Testis (tissue), 3 donors: ENCODE measurements around the gene UBAP2. TPM values are rescaled to one million over a fixed set of nuclear protein-coding genes. Genes with fewer than 3 reads are reported as not detected.

Experiments
- DNase-seq: peaks from one replicate; pipeline ENCODE4 v3.0.0-alpha.2; 2019
- H3K27ac ChIP-seq, 2 donors: fragments of 200-600 bp; sonication (generic); one replicate each; pipeline ENCODE4 v1.5.1; 2019
- H3K27me3 ChIP-seq: fragments of 200-600 bp; sonication (generic); one replicate; pipeline ENCODE4 v1.5.1; 2019
- H3K36me3 ChIP-seq: fragments of 200-600 bp; sonication (generic); one replicate; pipeline ENCODE4 v1.5.1; 2017; ENCODE audit warnings: low read depth; ENCODE audit errors: missing control alignments
- H3K4me1 ChIP-seq: fragments of 200-600 bp; sonication (generic); one replicate; pipeline ENCODE4 v1.5.1; 2019
- H3K4me3 ChIP-seq, 2 donors: fragments of 200-600 bp; sonication (generic); one replicate each; pipeline ENCODE4 v1.5.1; 2017 to 2019
- H3K9me3 ChIP-seq: fragments of 200-600 bp; sonication (generic); one replicate; pipeline ENCODE4 v1.5.1; 2017
- CTCF ChIP-seq, 3 experiments: fragments of 450-650 bp in 2 of 3; fragments of 200-600 bp in 1 of 3; sonication (generic) in 1 of 3; IDR thresholded peaks; one replicate each; pipeline ENCODE4 v1.5.1; 2016 to 2019; ENCODE audit warnings: antibody characterized with exemption in 3 of 3, mild to moderate bottlenecking in 2 of 3, moderate library complexity in 1 of 3
- POLR2A ChIP-seq: fragments of 450-650 bp; IDR thresholded peaks from one replicate; pipeline ENCODE4 v1.6.1; 2017; ENCODE audit warnings: antibody characterized with exemption, mild to moderate bottlenecking, moderate library complexity
- WGBS, 2 donors: methylation state at CpG; one replicate each; pipeline ENCODE4 v1.1.5; 2018; 5-methylcytosine and 5-hydroxymethylcytosine counted together
- intact Hi-C: fragments of 100-400 bp; cut with DNase I; formaldehyde crosslinking; loops from one replicate; pipeline ENCODE4 v1.15.1; 2023; ENCODE audit warnings: low total_unique reads
- polyA plus RNA-seq: library from polyadenylated mRNA; stranded (reverse); fragments of 350-450 nt; fragmentation: Illumina TruSeq; extraction: RNeasy Lipid Tissue Mini Kit (QIAGEN cat#74804); gene quantifications from one replicate; pipeline ENCODE4 v1.2.3, GENCODE V29; 2014; ENCODE audit warnings: low read depth, low replicate concordance; ENCODE audit not compliant: insufficient read depth
- total RNA-seq, 2 donors: library from RNA; depleted of rRNA; stranded (reverse); fragments of >200 nt; gene quantifications; one replicate each; pipeline ENCODE4 v1.2.3, GENCODE V29; 2016

UBAP2 gene
- total and polyA plus RNA-seq, 3 donors from 2014 or later, result 72.1 to 94.2 (median 78.5) TPM

- H3K9me3 ChIP-seq, result no peaks in the 10 kb centered on the region
- H3K4me3 ChIP-seq, result no peak overlapping the region
- H3K4me1 ChIP-seq, result no peaks in the 10 kb centered on the region
- H3K36me3 ChIP-seq, result no peaks in the 10 kb centered on the region
- H3K27me3 ChIP-seq, result no peaks in the 10 kb centered on the region
- no peak for DNase-seq
- 79 to 82% methylated on average over 1 of the region's 1 CpG for WGBS, 2 donors
- no peak overlapping the region for H3K27ac ChIP-seq
- intact Hi-C loops, result no loop called here
- TF ChIP-seq CTCF (IDR thresholded peaks at IDR 0.05), result no peak
These were observed 135.1 kb downstream of the UBAP2 start for GRCh38 chr9:33913541-33913940.

- Histone ChIP-seq H3K9me3 (no peaks in the 10 kb centered on the region), H3K27ac (no peak overlapping the region), H3K4me3 (no peak overlapping the region), H3K36me3 (no peaks in the 10 kb centered on the region), H3K4me1 (peaks cover 10% of the 10 kb centered on the region), H3K27me3 (no peaks in the 10 kb centered on the region)
- TF ChIP-seq POLR2A (no peak), CTCF (IDR thresholded peaks at IDR 0.05) (no peak)
- 96 to 98% methylated on average over 4 of the region's 4 CpGs for WGBS, 2 donors
- intact Hi-C loops, result no loop called here
- no peak for DNase-seq
These were observed 139.9 kb downstream of the UBAP2 start for GRCh38 chr9:33908749-33909148.

GRCh38 chr9:33908114-33908513 lies 140.6 kb downstream of the UBAP2 start:
- H3K9me3 ChIP-seq, result no peaks in the 10 kb centered on the region
- peaks cover 10% of the 10 kb centered on the region for H3K4me1 ChIP-seq
- TF ChIP-seq POLR2A (no peak), CTCF (IDR thresholded peaks at IDR 0.05) (no peak)
- no peak for DNase-seq
- no peaks in the 10 kb centered on the region for H3K36me3 ChIP-seq
- no peak overlapping the region for H3K27ac ChIP-seq
- no peaks in the 10 kb centered on the region for H3K27me3 ChIP-seq
- 98 to 100% methylated on average over 3 of the region's 3 CpGs for WGBS, 2 donors
- intact Hi-C loops, result no loop called here
- no peak overlapping the region for H3K4me3 ChIP-seq

- Histone ChIP-seq H3K36me3 (no peaks in the 10 kb centered on the region), H3K27ac (no peak overlapping the region), H3K27me3 (no peaks in the 10 kb centered on the region), H3K9me3 (no peaks in the 10 kb centered on the region), H3K4me1 (peaks cover 10% of the 10 kb centered on the region), H3K4me3 (no peak overlapping the region)
- intact Hi-C loops, result no loop called here
- TF ChIP-seq POLR2A (no peak), CTCF (IDR thresholded peaks at IDR 0.05) (no peak)
- WGBS, 2 donors, result 48 to 57% methylated on average over 4 of the region's 4 CpGs
- no peak for DNase-seq
These were observed 141.3 kb downstream of the UBAP2 start for GRCh38 chr9:33907347-33907746.

GRCh38 chr9:33906769-33907168 lies 141.9 kb downstream of the UBAP2 start:
- Histone ChIP-seq H3K36me3 (no peaks in the 10 kb centered on the region), H3K27ac (no peak overlapping the region), H3K9me3 (no peaks in the 10 kb centered on the region), H3K4me3 (no peak overlapping the region), H3K4me1 (peaks cover 10% of the 10 kb centered on the region), H3K27me3 (no peaks in the 10 kb centered on the region)
- no peak for DNase-seq
- no peak for TF ChIP-seq CTCF (IDR thresholded peaks at IDR 0.05)
- WGBS, 2 donors, result 80 to 84% methylated on average over 1 to 2 of the region's 2 CpGs
- intact Hi-C loops, result no loop called here
